ENCODE data around the gene FBXL7.

Gene FBXL7

GRCh38 chr5:15951126-15951525 lies 451.1 kb downstream of the FBXL7 start:
- TF ChIP-seq CTCF (IDR thresholded peaks at IDR 0.05; ENCODE audit: control extremely low read depth, extremely low read depth, low read depth, missing control alignments): no peak
- ChIA-PET POLR2A (no interaction called here), CTCF (no interaction called here)
- no peak for DNase-seq (ENCODE audit: extremely low spot score)

GRCh38 chr5:15951550-15951949 lies 451.6 kb downstream of the FBXL7 start:
- POLR2A ChIA-PET: no interaction called here
- CTCF ChIA-PET: no interaction called here
- DNase-seq (ENCODE audit: extremely low spot score): no peak
- no peak for TF ChIP-seq CTCF (IDR thresholded peaks at IDR 0.05; ENCODE audit: control extremely low read depth, extremely low read depth, low read depth, missing control alignments)

GRCh38 chr5:15956622-15957021 lies 456.6 kb downstream of the FBXL7 start:
- DNase-seq (ENCODE audit: extremely low spot score): no peak
- ChIA-PET POLR2A (no interaction called here), CTCF (no interaction called here)
- TF ChIP-seq CTCF (IDR thresholded peaks at IDR 0.05; ENCODE audit: control extremely low read depth, extremely low read depth, low read depth, missing control alignments): no peak

- ChIA-PET CTCF (no interaction called here), POLR2A (no interaction called here)
- DNase-seq (ENCODE audit: extremely low spot score): no peak
- no peak for TF ChIP-seq CTCF (IDR thresholded peaks at IDR 0.05; ENCODE audit: control extremely low read depth, extremely low read depth, low read depth, missing control alignments)
Measured at GRCh38 chr5:15957124-15957523, 457.1 kb downstream of the FBXL7 start.

- DNase-seq (ENCODE audit: extremely low spot score): no peak
- TF ChIP-seq CTCF (IDR thresholded peaks at IDR 0.05; ENCODE audit: control extremely low read depth, extremely low read depth, low read depth, missing control alignments): no peak
- CTCF ChIA-PET: no interaction called here
- POLR2A ChIA-PET: no interaction called here
Measured at GRCh38 chr5:15959370-15960164, 459.6 kb downstream of the FBXL7 start.

GRCh38 chr5:15966066-15966640 lies 466.2 kb downstream of the FBXL7 start:
- DNase-seq (ENCODE audit: extremely low spot score): no peak
- no peak for TF ChIP-seq CTCF (IDR thresholded peaks at IDR 0.05; ENCODE audit: control extremely low read depth, extremely low read depth, low read depth, missing control alignments)
- ChIA-PET POLR2A (no interaction called here), CTCF (no interaction called here)
